ENCODE measurements around the gene ST3GAL4. TPM values are rescaled to one million over a fixed set of nuclear protein-coding genes. Genes with fewer than 3 reads are reported as not detected.
A peak's percentile ranks its signal among the peaks of the same experiment; 100 is the strongest.

ST3GAL4 gene
- total RNA-seq, 1 donor from 2014 or later, result 39.2 TPM

DNA sequence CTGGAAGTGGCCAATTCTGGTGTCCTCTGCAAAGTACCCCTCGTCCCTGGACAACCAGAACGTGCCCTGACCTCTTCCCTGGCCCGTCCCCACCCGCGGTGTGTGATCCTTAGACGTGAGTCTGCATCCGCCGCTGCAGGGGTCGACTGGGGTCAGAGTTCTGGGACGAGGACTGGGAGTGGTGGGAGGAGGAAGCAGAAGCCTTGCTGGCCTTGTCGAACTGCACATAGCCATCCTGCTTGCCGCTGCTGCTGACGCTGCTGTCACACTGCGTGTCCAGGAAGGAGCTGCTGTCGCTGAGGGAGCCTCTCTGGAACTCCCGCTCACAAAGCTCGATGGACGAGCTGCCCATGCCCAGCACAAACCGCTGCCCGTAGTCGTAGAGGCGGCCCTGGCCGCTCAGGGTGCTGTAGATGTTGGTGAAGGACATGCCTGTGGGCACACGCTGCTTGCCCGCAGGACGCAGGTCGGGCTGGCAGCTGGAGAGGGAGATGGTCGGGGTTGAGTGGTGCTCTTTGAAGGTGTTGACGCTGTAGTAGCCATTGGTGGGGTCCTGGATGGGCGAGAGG is 69.1 kb downstream of the ST3GAL4 start:
- H3K4me3 ChIP-seq, result no peak overlapping the region
- H3K36me3 ChIP-seq, result no peaks in the 10 kb centered on the region
- no peak for ATAC-seq
- TF ChIP-seq, protein P1, sequence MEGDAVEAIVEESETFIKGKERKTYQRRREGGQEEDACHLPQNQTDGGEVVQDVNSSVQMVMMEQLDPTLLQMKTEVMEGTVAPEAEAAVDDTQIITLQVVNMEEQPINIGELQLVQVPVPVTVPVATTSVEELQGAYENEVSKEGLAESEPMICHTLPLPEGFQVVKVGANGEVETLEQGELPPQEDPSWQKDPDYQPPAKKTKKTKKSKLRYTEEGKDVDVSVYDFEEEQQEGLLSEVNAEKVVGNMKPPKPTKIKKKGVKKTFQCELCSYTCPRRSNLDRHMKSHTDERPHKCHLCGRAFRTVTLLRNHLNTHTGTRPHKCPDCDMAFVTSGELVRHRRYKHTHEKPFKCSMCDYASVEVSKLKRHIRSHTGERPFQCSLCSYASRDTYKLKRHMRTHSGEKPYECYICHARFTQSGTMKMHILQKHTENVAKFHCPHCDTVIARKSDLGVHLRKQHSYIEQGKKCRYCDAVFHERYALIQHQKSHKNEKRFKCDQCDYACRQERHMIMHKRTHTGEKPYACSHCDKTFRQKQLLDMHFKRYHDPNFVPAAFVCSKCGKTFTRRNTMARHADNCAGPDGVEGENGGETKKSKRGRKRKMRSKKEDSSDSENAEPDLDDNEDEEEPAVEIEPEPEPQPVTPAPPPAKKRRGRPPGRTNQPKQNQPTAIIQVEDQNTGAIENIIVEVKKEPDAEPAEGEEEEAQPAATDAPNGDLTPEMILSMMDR (IDR thresholded peaks at IDR 0.05), result no peak
- DNase-seq, result no peak
- H3K9me3 ChIP-seq, result no peaks in the 10 kb centered on the region
- no peaks in the 10 kb centered on the region for H3K27me3 ChIP-seq
- peaks cover 11% of the 10 kb centered on the region for H3K4me1 ChIP-seq
- H3K27ac ChIP-seq, result no peak overlapping the region
- intact Hi-C loops (cut with DNase I), result no loop called here

DNA sequence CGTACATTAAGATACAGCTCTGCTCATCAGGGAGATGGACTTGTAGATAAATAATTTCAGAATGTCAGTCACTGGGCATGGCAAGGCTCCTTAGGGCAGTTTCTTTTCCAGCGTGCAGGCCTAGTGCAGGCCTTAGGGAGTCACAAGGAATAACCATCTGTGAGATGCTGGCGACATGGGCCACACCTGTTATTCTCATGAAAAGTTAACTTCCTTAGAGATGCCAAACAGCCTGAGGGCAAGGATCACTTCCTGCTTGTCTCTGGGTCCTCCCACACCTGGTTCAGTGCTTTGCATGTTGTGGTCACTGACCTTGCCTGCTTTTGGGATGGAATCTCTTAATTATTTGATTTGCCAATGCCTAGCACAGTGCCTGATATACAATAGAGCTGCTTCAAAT is 70.6 kb downstream of the ST3GAL4 start:
- intact Hi-C loops (cut with DNase I), result no loop called here
- Histone ChIP-seq H3K4me1 (peaks cover 4% of the 10 kb centered on the region), H3K36me3 (no peaks in the 10 kb centered on the region), H3K27me3 (no peaks in the 10 kb centered on the region), H3K9me3 (no peaks in the 10 kb centered on the region), H3K27ac (no peak overlapping the region), H3K4me3 (no peak overlapping the region)
- TF ChIP-seq, protein P1 (IDR thresholded peaks at IDR 0.05), result no peak
- DNase-seq, result no peak
- ATAC-seq, result no peak

DNA sequence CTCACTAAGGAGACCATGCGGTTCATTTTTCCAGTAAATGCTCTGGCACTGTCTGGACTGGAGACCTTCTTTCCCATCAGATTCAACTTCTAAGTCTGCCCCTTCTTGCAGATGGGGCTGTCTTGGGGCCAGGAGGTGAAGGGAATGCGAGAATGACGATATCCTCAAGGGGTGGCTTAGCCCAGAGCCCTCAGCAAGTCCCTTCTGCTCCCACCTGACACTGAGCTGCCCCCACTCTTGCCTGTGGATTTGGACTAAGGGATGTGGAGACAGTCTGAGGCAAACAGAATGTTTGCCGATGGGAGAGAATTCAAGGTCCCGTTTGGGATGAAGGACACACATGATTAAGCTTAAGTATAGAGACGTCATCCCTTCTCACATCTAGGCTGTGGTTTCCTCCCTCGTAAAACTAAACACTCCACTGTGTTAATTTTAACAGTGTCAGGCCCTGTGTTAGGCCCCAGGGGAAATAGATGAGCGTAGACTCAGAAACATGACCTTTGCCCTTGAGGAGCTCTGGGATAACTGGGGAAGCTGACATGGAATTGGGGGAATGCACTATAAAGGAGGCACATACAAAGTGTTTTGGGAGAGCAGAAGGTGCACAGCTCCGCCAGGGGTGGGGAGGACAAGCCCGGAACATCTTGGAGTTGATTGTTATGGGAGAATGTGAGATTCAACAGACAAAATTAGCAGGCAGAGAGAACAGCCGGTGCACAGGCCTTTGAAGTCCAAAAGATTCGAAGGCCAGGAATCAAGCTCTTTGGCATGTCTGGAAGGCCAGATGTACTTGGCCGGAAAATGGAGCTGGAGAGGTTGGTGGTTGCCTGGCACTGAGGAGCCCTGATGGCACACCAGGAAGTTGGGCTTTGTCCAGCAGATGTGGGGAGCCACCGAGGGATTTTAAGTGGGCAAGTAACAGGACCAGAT is 71.6 kb downstream of the ST3GAL4 start:
- Histone ChIP-seq H3K27me3 (no peaks in the 10 kb centered on the region), H3K4me3 (no peak overlapping the region), H3K36me3 (no peaks in the 10 kb centered on the region), H3K4me1 (peaks cover 5% of the 10 kb centered on the region), H3K9me3 (no peaks in the 10 kb centered on the region), H3K27ac (peak overlapping the region; percentile 17)
- ATAC-seq, result peak; percentile 12
- intact Hi-C loops (cut with DNase I), result no loop called here
- DNase-seq, result no peak
- TF ChIP-seq, protein P1 (IDR thresholded peaks at IDR 0.05), result no peak

DNA sequence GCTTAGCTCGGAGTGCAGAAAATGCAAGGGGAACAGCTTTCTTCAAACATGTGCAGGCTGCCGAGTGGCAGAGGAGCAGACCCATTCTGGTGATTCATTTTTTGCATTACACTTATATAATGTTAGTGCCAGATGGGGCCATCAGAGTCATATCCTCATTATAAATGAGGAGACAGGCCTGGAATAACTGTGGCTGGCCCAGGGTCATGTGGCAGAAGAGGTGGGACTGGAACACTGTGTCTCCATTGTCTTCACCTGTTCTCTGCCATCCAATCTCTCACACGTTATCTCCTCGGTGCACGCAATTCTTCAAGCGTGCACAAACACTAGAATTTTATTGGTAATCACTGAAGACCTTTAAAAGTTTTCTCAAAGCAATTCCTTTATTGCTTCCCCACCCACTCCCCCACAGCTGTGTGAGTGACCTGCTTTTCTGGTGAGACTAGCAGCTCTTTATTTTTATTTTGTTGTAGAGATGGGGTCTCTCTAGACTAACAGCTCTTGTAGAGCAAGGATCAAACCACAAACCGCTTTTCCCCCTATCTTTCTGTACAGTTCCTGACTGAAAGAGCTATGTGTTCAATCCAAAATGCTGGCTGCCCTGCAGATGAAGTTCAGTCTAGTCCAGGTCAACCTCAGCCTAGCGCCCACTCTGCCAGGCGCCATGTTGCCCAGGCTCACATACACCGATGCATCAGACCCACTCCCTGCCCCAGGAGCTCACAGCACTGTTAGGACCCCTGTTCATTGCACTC is 75.3 kb downstream of the ST3GAL4 start:
- TF ChIP-seq, protein P1 (IDR thresholded peaks at IDR 0.05), result no peak
- Histone ChIP-seq H3K27ac (peak overlapping the region; percentile 75), H3K4me3 (no peak overlapping the region), H3K27me3 (no peaks in the 10 kb centered on the region), H3K9me3 (no peaks in the 10 kb centered on the region), H3K36me3 (no peaks in the 10 kb centered on the region), H3K4me1 (peaks cover 5% of the 10 kb centered on the region)
- ATAC-seq (no peak), DNase-seq (no peak)
- intact Hi-C loops (cut with DNase I), result no loop called here

DNA sequence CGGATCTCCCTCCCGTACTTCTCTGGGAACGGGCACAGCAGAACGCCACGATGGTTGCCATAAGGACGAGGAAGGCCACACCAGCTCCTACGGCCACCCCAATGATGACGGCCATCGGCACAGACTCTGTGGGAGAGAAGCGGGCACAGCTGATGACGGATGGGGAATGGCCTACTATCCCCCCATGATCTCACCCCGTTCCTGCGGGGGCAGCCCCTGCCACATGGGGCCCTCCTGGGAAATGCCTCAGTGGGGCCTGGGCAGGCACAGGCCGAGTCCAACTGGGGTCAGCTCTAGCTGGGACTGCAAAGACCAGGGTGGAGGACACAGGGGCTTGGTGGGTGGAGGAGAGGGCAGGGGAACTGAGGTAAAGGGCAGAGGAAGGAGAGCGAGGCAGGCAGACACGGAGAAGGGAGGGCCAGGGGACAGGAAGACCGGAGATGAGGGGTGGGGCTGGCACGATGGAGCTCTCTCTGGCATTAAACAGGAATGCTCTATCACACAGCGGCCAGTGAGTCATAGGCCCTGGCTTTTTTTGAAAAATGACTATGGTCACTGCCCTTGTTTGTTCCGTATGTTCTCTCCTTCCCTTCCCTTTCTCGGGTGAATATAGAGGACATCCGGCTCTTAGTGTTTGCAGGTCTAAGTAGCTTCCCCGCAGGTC is 76.0 kb downstream of the ST3GAL4 start:
- Histone ChIP-seq H3K9me3 (no peaks in the 10 kb centered on the region), H3K4me1 (peaks cover 5% of the 10 kb centered on the region), H3K4me3 (no peak overlapping the region), H3K27ac (peak overlapping the region; percentile 75), H3K27me3 (no peaks in the 10 kb centered on the region), H3K36me3 (no peaks in the 10 kb centered on the region)
- intact Hi-C loops (cut with DNase I), result no loop called here
- ATAC-seq, result peak; percentile 39
- DNase-seq, result no peak
- TF ChIP-seq, protein P1 (IDR thresholded peaks at IDR 0.05), result no peak

Measured in upper lobe of right lung (tissue), 1 donor.